AG09309 (cell line): Measurements from ENCODE around the gene KCNIP2.
"Not testable (repeated sequence)": the region's sequence is repeated elsewhere in the genome, so short reads cannot be mapped to it uniquely, and the experiment has no call there.

Experiments
- DNase-seq: peaks from one replicate; pipeline ENCODE4 v3.0.0-alpha.2; 2010; ENCODE audit warnings: low read depth
- H3K4me3 ChIP-seq: 2 replicates; pipeline ENCODE4 v1.5.1; 2011; ENCODE audit warnings: mild to moderate bottlenecking, low read depth, low read length, moderate library complexity; ENCODE audit not compliant: control insufficient read depth
- TF ChIP-seq, protein P1 (sequence below): IDR thresholded peaks from 2 replicates; pipeline ENCODE4 v1.5.1; 2011; ENCODE audit warnings: mild to moderate bottlenecking, low read depth, low read length, inconsistent platforms; ENCODE audit not compliant: insufficient read depth, control insufficient read depth; ENCODE audit errors: missing control alignments

The KCNIP2 gene

GRCh38 chr10:101807158-101807557 lies 36.4 kb downstream of the KCNIP2 start:
- no peak overlapping the region for H3K4me3 ChIP-seq
- TF ChIP-seq, protein P1, sequence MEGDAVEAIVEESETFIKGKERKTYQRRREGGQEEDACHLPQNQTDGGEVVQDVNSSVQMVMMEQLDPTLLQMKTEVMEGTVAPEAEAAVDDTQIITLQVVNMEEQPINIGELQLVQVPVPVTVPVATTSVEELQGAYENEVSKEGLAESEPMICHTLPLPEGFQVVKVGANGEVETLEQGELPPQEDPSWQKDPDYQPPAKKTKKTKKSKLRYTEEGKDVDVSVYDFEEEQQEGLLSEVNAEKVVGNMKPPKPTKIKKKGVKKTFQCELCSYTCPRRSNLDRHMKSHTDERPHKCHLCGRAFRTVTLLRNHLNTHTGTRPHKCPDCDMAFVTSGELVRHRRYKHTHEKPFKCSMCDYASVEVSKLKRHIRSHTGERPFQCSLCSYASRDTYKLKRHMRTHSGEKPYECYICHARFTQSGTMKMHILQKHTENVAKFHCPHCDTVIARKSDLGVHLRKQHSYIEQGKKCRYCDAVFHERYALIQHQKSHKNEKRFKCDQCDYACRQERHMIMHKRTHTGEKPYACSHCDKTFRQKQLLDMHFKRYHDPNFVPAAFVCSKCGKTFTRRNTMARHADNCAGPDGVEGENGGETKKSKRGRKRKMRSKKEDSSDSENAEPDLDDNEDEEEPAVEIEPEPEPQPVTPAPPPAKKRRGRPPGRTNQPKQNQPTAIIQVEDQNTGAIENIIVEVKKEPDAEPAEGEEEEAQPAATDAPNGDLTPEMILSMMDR, result no peak
- DNase-seq, result no peak

DNA sequence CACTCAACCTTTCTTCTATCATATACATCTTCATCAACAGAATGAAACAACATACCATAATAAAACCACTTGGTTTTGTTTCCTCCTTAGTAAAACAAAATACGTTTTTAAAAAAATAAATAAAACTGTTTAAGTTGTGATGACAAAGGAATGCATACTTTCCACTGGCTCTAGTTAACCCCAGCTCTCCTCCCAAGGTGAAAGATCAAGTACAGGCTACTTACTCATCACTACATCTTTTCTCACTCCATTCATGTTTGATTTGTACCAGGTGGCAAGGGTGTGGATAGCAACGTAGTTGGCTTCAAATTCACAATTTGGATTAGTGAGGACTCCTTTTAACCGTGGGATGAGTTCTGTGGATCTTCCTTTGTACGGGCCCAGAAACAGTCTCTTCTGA lies 40.1 kb downstream of the KCNIP2 start:
- H3K4me3 ChIP-seq, result no peak overlapping the region
- no peak for DNase-seq
- TF ChIP-seq, protein P1, result no peak

GRCh38 chr10:101797403-101798059 lies 46.1 kb downstream of the KCNIP2 start:
- no peak overlapping the region for H3K4me3 ChIP-seq
- DNase-seq, result no peak
- TF ChIP-seq, protein P1, result no peak

DNA sequence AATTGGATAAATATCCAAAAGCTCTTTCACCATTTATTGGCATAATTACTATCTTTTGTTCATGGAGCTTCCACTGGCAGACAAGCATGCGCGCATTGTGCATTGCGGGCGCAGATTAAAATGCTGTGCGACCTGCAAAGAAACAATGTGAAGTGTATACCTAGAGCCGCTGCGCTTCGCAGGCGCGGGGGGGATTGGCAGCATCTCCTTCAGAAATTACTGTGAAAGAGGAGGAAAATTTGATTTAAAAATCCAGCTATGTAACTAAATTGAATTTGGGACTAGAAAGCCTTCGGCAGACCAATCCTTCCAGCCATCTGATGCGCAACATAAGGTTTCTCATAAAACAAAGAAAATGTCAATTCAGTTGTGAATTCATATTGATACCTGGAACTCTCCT lies 50.1 kb downstream of the KCNIP2 start:
- TF ChIP-seq, protein P1, result no peak
- DNase-seq, result no peak
- H3K4me3 ChIP-seq, result no peak overlapping the region

DNA sequence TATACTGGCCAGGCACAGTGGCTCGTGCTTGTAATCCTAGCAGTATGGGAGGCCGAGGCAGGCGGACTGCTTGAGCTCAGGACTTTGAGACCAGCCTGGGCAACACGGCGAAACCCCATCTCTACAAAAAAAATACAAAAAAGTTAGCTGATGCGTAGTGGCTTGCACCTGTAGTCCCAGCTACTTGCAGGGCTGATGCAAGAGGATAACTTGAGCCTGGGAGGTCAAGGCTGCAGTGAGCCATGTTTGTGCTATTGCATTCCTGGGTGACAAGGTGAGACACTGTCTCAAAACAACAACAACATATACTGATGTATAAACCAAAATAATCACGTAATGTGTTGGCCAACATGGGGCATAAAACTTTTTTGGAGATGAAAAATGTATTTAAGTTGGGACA lies 53.9 kb downstream of the KCNIP2 start:
- DNase-seq, result no peak
- H3K4me3 ChIP-seq, result no peak overlapping the region
- TF ChIP-seq, protein P1, result no peak

- H3K4me3 ChIP-seq, DNase-seq: not testable (repeated sequence)
These were observed 54.4 kb downstream of the KCNIP2 start for GRCh38 chr10:101789231-101789630.

DNA sequence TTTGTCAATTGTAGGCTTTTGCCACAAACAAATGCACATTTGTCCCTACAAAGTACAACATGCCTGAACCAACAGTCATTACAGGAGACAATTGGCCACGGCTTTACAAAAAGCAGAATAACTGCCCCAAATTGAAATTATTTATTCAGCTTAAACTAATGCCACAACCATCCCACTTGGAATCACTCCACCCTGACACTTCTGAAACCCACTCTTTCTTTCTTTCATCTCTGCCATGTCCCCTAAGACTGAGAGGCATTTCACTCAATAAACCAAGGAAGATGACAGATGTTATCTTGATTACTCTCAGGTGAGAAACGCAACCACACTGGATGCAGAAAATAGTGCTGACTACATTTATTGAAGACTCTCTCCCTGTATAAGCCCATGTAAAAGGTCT lies 57.8 kb downstream of the KCNIP2 start:
- TF ChIP-seq, protein P1, result no peak
- DNase-seq, result no peak
- no peak overlapping the region for H3K4me3 ChIP-seq
